ENCODE data around the gene MYO1A. TPM values are rescaled to one million over a fixed set of nuclear protein-coding genes. Genes with fewer than 3 reads are reported as not detected.
"Not testable (repeated sequence)": the region's sequence is repeated elsewhere in the genome, so short reads cannot be mapped to it uniquely, and the experiment has no call there.

MYO1A gene
- total RNA-seq, 1 donor from 2014 or later = 1.4 TPM

DNA sequence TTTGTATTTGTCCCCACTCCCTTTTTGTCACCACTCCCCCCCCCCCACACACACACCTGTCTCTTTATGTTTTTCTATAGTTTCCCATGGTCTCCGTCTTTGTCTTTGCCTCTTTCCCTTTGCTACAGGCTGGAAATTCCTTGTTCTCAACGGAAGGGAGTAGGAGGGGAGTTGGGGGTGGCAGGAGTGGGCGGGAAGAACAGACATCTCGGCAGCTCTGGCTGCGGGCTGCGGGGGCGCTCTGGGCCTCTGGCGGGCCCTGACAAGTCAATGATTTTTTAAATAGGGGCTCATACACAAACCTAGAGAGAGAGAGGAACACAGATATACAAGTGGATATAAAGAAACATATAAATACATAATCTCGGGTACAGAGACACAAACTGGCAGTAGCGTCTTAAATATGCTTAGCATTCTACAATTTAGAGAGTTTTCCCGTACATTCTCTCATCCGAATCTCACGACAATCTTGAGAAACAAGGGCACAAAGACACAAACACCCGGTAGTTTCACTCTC is 36.6 kb upstream of the MYO1A start:
- no peak for ATAC-seq

GRCh38 chr12:57085999-57086492 is 36.1 kb upstream of the MYO1A start:
- Histone ChIP-seq H3K27me3 (no peaks in the 10 kb centered on the region), H3K27ac (peak overlapping the region; percentile 99), H3K4me1 (peaks cover 19% of the 10 kb centered on the region), H3K36me3 (peaks cover 2% of the 10 kb centered on the region), H3K9me3 (no peaks in the 10 kb centered on the region), H3K4me3 (peak overlapping the region; percentile 63)
- DNase-seq (no peak), ATAC-seq (no peak)
- intact Hi-C loops (cut with DNase I) = no loop called here
- no peak for TF ChIP-seq CTCF (IDR thresholded peaks at IDR 0.05)

More for the DNA sequence above, 36.6 kb upstream of the MYO1A start:
- intact Hi-C loops (cut with DNase I) = no loop called here
- Histone ChIP-seq H3K4me3 (peak overlapping the region; percentile 63), H3K9me3 (no peaks in the 10 kb centered on the region), H3K27ac (peak overlapping the region; percentile 99), H3K36me3 (peaks cover 7% of the 10 kb centered on the region), H3K27me3 (no peaks in the 10 kb centered on the region), H3K4me1 (peaks cover 24% of the 10 kb centered on the region)
- TF ChIP-seq CTCF (IDR thresholded peaks at IDR 0.05) = peak; percentile 52
- peak; percentile 87 for DNase-seq

GRCh38 chr12:57080855-57081254 is 30.9 kb upstream of the MYO1A start:
- H3K4me3 ChIP-seq = no peak overlapping the region
- no peaks in the 10 kb centered on the region for H3K9me3 ChIP-seq
- no peaks in the 10 kb centered on the region for H3K27me3 ChIP-seq
- intact Hi-C loops (cut with DNase I) = no loop called here
- H3K27ac ChIP-seq = no peak overlapping the region
- ATAC-seq (no peak), DNase-seq (no peak)
- no peak for TF ChIP-seq CTCF (IDR thresholded peaks at IDR 0.05)
- H3K4me1 ChIP-seq = peaks cover 16% of the 10 kb centered on the region
- H3K36me3 ChIP-seq = no peaks in the 10 kb centered on the region

DNA sequence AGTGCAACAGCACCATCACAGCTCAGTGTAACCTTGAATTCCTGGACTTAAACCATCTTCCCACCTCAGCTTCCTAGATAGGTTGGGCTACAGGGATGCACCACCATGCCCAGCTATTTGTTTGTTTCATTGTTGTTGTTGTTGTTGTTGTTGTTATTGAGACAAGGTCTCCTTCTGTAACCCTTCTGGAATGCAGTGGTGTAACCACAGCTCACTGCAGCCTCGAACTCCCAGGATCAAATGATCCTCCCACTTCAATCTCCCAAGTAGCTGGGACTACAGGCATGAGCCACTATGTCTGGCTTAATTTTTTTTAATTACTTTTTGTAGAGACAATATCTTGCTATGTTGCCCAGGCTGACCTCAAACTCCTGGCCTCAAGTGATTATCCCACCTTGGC is 29.9 kb upstream of the MYO1A start:
- no peak for DNase-seq
- ATAC-seq = no peak
- no peak for TF ChIP-seq CTCF (IDR thresholded peaks at IDR 0.05)

DNA sequence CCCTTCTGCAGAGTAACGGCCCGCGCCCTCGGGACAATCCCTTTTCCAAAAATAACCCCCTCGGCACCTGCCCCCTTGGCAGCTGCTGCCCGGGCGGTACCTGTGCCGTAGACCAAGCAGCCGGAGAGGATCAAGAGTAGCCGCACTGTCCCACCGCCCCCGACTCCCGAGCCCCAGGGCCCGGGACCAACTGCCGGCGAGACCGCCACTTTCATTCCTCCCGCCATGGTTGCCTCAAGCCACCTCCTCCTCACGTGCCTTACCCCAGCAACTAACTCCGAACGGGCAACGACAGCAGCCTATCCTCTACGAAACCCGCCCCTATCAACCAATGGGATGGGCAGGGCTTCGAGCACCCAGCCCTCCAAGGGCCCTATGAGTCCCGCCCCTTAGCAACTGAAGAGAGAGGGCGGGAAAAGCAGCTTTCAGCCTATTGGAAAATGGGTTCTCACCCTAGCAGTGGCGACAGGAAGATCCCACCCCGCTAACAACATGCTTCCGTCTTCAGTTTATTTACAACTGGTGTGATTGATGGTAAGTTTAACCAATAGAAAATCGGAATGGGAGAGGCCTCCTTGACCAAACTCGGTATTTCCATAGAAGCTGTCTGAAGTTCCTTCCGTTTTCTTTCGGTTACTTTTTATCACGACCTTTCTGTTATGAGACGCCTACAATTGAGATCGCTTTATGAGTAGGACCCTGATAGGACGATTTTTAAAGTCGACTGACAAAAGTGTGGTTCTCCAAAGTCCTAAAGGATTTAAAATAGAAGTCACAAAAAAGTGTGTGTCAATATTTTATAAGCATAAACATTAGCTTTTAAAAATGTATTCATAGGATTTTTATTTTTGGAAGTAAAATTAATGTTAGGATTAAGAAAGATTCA is 28.8 kb upstream of the MYO1A start, which contains the start of gene NEMP1:
TSS of gene NEMP1 (minus strand) at position 273 of the 886 bp plus-strand sequence. CDS start at position 227, 46 bp downstream.
- no peaks in the 10 kb centered on the region for H3K9me3 ChIP-seq
- intact Hi-C loops (cut with DNase I) = no loop called here
- H3K4me3 ChIP-seq = peak within 1 kb of the TSS; percentile 80
- peak; percentile 95 for DNase-seq
- no peak for TF ChIP-seq CTCF (IDR thresholded peaks at IDR 0.05)
- no peaks in the 10 kb centered on the region for H3K27me3 ChIP-seq
- peak within 1 kb of the TSS; percentile 85 for H3K27ac ChIP-seq
- ATAC-seq = peak; percentile 100
- no peaks in the 10 kb centered on the region for H3K36me3 ChIP-seq
- peaks cover 14% of the 10 kb centered on the region for H3K4me1 ChIP-seq

More for the DNA sequence above, 29.9 kb upstream of the MYO1A start:
- Histone ChIP-seq H3K36me3 (no peaks in the 10 kb centered on the region), H3K9me3 (no peaks in the 10 kb centered on the region), H3K27me3 (no peaks in the 10 kb centered on the region), H3K4me3 (peak overlapping the region; percentile 40), H3K4me1 (peaks cover 14% of the 10 kb centered on the region), H3K27ac (peak overlapping the region; percentile 85)
- intact Hi-C loops (cut with DNase I) = no loop called here

GRCh38 chr12:57073566-57074450 is 23.9 kb upstream of the MYO1A start:
- intact Hi-C loops (cut with DNase I) = loop anchor here (5.0 kb wide), 1 partner anchor 33 kb away; no protein-coding TSS in a partner anchor
- H3K36me3 ChIP-seq = peaks cover 31% of the 10 kb centered on the region
- not testable (repeated sequence) for H3K9me3 ChIP-seq, ATAC-seq, DNase-seq, H3K27ac ChIP-seq, H3K4me3 ChIP-seq, H3K27me3 ChIP-seq
- H3K4me1 ChIP-seq = peaks cover 14% of the 10 kb centered on the region

Data from upper lobe of right lung (tissue), 1 donor.